ENCODE results near the gene TMA7B. TPM values are rescaled to one million over a fixed set of nuclear protein-coding genes. Genes with fewer than 3 reads are reported as not detected.

The TMA7B gene
- not detected in 2 replicates for total RNA-seq (2014; rRNA removed; shearing (Covaris generic))
- polyA plus RNA-seq (2015; cell fraction: cytosol; rRNA removed): not detected in 2 replicates
- 0.10 and 0.60 TPM in 2 replicates for polyA plus RNA-seq (2015; cell fraction: nucleus; rRNA removed)

DNA sequence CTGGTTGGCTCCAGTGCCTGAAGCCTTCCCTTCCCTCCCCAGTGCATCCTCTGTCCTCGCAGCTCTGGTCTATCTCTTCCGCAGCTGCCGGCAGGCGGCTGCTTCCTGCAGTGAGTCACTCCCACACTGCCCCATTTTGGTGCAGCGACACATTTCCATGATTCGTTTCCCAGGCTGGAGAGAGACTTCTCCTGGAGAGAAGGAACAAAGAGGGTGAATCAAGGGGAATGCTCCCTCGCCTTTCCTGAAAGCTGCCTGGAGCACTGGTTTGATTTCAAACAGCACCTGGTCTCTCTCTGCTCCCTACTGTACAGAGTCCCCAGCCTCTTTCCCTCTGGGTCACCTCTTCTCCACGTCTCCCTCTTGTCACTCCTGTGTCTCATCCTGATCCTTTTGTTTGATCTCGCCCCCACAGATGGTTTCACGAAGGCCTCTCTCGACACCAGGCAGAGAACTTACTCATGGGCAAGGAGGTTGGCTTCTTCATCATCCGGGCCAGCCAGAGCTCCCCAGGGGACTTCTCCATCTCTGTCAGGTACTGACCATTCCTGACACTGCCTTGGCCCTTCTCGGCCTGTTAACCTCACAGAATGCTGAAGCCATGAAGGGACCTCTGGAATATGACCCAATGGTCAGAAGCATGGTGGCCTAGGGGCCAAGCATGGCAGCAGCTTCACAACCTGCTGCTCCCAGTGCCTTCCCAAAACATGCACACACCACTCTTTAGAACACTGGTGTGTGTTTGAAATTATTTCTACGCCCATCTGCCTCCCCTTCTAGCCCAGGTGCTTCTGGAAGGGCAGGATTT is at the start of gene TMA7B:
Gene TMA7B (plus strand): TSS at position 758 of the 808 bp plus-strand sequence. CDS start 3,978 bp downstream, outside the sequence.
- DNase-seq (ENCODE audit: low read depth): peak; percentile 82

DNA sequence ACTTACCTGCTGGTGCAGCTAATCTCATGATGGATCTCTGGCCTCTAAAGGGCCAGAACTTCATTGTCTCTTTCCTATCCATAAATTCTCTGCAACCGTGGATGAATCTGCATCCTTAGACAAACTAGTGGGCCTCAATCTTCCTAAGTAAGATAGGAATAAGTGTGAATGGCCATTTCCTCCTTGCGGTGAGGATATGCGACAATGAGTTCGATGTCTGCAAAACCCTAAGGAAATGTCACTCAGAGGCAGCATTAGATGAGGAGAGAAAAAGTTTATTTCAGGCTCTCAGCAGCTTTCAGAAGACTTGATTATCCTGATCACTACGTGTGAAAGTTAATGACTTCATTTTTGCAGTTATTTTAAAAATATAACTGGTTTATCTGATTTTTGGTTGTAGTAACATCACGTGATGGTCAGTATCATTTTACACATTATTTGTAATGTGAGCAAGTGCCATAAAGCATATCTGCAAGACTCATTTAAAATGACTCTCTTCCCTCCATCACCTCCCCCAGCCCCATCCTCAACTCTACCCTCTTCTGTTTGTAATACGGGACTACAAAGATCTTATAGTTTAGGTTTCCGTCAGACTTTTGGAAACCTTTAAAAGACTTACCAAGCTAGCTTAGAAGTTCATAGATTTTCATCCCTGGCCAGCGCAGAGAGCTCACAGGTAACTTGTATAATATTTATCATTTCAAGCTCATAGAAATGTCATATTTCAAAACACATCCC is 49.2 kb upstream of the TMA7B start:
- no peak for DNase-seq (ENCODE audit: low read depth)

DNA sequence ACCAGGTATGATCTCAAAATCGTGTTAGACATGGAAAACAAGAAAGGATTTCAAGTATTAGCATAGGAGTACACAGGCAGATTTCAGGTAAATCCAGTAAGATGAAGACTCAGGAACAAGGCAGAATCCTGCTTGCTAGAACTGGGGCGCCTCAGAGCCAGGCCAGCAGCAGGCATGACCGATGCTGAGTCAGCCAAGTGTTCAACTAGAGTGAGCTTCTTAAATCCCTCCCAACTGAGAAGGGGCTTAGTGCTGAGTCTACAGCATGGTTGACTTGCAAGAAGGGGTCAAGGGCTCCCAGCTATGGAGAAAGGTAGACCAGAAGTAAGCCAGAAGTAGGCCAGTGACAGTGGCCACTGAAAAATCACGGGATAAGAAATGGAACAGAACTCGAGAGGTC is 46.9 kb upstream of the TMA7B start:
- no peak for DNase-seq (ENCODE audit: low read depth)

DNA sequence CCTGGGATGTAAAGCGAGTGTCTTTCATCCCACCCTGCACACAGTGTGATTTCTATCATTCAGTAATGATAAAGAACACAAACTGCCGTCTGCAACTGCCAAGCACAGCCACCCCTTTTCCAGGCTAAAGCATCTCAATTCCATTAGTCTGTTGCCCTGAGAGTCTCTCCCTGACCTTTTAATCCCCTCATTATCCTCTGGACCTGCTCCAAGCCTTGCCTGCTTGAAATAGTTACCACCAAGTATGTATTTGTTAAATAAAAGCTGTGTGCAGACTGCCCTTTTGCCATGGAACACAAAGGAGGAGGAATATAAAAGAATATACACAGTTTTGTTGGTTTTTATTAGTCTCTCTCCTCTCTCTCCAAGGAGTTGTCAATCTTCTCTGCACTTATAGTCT is 46.3 kb upstream of the TMA7B start:
- no peak for DNase-seq (ENCODE audit: low read depth)

DNA sequence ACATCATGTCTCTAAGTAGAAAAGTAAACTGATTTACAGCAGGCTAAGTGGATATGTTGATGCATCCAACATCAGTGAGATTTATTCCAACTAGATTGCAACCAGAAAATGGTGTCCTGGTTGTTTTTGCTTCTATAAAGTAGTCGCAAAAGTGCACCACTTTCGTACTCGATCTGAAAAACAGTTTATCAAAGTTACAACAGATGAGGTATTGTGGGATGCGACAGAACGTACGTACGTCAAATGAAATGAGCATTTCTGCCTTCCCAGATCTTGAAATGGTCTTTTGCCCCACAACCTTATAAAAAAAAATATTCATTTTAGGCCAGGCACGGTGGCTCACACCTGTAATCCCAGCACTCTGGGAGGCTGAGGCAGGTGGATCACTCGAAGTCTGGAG is 45.6 kb upstream of the TMA7B start:
- DNase-seq (ENCODE audit: low read depth): no peak

DNA sequence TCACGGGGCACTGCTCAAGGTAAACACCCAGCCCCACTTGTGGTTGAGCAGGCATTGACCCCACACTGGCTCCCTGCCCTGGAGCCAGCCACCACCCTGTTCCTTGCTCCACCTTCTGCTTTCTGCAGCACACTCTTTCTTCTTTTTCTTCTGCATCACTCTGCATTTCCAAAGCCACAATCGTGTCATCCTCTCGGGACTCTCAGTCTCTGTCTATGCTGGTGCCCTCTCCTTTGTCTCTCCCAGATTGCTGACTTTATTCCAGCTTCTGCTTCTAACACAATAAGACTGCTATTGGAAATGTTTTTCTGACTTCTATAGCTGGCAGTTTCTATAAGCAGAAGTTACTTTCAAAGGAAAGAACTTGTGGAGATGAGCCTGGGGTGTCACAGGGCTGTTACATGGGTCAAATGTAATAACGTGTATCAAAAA is 44.9 kb upstream of the TMA7B start:
- no peak for DNase-seq (ENCODE audit: low read depth)

DNA sequence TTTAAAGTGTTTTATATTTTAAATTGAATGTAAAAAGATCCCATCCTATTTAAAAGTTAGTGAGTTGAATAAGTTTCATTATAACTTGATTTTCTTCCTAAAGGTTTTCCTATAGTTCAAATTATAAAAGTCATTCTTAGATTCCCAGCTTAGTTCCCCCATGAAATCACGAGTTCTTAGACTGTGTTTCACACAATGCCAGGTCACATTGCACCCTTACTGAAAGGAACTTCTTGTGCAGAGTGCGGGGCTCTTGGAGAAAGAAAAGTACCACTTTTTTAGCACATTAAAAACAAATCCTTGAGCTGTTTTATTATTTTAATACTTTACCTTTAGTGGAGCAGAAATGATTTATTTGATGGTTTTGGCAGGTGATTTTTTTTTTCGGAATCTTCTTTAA is 43.7 kb upstream of the TMA7B start:
- no peak for DNase-seq (ENCODE audit: low read depth)

DNA sequence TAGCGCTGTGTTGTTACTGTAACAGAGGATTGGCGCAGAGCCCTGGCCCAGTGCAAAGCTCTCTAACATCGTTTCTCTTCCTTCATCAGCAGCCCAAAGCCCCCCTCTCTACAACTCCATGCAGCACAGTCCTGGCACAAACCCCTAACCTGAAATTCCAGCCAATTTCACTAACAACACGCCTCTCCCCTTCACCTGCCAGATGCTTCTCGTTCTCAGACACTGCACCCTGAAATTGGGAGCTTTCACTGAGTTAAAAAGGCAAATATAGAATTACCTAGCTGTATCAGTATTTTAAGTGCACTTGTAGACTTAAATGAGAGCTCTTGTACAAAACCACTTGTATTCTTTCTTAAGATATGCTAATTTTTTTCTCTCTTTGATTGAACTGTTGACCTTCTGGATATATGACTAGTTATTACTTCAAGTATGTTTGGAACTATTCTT is 43.0 kb upstream of the TMA7B start:
- no peak for DNase-seq (ENCODE audit: low read depth)

DNA sequence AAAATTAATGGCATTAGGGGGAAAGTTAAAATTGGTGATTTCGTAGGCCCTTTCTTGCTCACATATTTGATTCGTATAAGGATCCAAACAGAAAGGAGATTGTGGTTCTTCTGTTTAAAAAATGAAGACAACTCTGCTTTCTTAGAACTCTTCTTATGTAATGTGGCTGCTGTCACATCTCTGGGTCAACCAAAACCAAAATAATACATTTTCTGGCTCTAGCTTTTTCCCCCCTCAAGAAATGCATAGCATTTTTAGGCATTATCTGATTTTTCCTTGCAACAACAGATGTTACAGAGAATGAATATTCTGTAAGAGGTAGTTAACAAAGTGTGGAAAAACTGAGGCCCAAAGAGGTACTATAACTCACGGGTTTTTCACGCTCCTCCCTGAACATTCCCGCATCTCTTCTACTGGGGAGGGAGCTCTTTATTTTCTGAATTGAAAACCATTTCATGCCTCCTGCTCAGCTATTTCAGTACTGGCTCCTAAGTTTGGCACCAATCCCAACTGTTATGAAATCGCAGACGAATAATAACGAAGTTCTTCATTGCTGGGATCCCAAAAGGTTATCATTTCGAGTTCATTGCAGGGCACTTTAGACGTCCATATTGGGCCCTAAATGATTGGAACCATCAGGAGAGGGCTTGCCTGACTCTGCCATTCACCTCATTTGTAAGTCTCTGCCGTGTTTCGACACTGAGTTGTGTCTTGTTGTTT is 42.3 kb upstream of the TMA7B start:
- no peak for DNase-seq (ENCODE audit: low read depth)

DNA sequence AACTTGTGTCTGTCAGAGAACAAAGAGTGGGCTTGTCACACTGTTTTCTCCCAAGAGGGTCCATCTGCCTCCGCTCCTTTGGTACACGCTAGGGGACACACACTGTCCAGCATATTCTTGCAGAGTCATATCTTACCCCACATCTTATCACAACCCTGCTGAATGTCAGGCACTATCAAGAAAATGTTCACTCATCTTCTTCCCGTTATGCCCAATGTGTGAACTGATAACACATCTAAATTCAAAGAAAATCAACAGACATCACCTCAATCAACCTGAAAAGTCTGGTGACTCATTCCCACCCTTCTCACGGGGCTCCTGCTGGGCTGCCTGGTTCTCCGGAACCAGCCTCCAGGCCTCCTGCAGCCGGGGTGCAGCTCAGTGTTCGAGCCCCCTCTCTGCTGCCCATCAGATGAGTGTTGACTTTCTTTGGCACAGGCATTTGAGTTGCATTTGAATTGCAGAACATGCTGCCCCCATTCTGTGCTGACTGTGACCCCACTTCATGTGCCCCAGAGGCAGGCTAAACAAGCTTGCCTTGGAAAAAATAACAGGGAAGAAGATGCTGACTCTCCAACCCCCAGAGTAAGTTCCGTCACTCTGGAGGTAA is 40.0 kb upstream of the TMA7B start:
- DNase-seq (ENCODE audit: low read depth): no peak

DNA sequence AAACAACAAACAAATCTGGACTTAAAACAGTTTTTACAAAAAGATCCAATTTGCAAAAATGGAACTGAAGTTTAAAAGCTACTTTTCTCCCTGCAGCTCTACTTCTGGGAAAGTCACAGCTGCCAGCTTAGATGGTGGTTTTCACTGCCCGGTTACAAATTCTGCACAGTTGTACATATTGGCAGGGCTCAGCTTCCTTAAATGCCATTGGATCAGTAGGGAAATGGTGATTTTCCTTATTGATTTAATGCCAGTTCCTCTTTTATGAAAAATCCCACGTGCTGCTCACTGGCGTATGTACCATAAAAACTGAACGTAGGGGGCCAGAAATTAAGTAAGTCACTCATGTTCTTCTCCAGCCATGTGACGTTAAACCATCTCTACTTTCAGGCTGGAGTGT is 36.5 kb upstream of the TMA7B start:
- DNase-seq (ENCODE audit: low read depth): no peak

DNA sequence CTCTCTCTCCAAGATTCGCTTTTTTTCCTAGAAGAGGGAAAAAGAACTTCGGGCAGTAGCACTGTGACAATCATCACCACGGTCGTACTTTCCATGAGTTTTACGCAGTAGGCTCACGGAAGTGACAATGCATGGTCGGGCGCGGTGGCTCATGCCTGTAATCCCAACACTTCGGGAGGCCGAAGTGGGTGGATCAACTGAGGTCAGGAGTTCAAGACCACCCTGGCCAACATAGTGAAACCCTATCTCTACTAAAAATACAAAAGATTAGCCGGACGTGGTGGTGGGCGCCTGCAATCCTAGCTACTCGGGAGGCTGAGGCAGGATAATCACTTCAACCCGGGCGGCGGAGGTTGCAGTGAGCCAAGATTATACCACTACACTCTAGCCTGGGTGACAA is 35.9 kb upstream of the TMA7B start:
- DNase-seq (ENCODE audit: low read depth): no peak

DNA sequence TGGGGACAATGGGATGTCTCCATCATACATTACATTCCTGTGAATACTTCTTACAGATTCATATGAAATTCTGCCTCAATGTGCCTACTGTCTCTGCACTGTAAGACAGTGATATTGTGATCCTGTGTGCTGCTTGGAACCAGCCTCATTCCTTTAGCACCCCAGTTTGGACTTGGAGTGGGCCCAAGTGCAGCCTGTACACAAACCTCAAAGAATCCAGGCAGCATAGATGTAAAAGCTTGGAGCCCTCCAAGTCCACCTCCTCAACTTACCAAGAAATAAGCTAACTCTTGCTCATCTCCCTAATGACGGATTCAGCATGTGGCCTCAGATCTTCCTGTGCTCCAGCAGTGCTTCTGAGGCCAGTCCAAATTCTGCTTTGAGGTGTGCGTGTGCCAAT is 34.9 kb upstream of the TMA7B start:
- DNase-seq (ENCODE audit: low read depth): no peak

DNA sequence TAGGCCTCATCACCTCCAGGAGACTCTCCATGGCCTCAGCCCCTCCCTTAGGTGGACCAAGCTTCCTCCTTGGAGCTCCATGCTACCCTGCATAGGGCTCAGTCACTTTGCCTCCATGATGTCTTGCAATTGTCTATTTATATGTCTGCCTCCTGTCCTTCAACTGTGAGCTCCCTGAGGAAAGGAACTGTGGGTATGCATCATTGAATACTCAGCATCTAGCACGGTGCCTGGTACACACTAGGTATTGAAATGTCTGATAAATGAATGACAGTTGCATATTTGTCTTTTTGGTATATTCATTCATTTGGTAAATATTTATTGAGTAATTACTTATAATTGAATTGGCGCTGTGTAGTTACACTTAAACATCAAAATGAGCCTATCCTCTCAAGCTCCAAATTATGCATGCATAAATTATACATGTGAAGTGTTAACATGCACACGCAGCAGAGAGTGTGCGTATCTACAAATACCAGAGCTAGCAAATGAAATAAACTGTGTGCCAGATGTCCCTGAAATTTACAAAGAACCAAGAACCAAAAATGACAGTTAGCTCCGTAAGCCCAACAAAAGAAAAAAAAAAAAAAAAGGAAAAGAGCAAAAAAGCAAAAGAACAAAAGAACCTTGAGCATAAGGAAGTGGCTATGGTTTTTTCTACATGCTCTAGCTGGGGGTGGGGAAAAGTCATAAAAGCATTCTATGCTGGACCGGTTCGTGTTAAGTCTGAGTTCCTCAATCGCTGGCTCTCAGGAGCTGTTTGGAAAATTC is 34.1 kb upstream of the TMA7B start:
- DNase-seq (ENCODE audit: low read depth): no peak

DNA sequence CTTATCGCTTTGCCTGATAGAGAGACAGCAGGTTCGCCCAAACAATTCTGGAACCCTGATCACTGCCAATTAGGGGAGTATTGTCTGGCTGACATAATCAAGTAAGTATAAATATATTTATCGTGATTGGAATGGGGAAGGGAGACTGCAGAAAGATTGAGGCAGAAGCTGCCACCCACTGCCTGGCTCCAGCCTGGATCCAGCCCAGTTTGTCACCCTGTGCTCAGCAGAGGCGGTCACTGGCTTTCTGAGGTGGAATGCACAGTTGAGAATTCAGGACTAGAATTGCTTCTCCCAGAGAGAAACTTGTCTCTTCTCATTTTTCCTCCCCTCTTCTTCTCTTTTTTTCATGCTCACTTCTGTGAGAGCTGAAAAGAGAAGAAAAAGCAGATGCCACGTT is 33.4 kb upstream of the TMA7B start:
- DNase-seq (ENCODE audit: low read depth): no peak

DNA sequence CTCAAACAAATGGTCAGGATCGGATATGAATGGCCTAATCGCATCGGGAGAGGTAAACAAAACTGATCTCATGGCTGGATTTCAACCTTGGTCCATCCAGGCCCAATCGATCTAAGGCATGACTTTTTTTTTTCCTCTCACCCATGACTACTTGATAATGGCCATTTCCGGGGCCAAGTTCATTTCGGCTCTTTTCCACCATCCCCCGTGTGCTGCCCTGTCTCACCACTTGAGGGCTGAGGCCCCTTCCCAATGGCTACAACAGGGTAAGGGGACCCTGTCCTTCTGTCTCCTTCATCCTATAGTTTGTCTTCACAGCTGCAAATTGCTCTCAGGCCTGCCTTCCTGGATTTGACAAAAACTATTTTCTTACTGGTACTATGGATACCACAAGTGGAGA is 32.7 kb upstream of the TMA7B start:
- no peak for DNase-seq (ENCODE audit: low read depth)

DNA sequence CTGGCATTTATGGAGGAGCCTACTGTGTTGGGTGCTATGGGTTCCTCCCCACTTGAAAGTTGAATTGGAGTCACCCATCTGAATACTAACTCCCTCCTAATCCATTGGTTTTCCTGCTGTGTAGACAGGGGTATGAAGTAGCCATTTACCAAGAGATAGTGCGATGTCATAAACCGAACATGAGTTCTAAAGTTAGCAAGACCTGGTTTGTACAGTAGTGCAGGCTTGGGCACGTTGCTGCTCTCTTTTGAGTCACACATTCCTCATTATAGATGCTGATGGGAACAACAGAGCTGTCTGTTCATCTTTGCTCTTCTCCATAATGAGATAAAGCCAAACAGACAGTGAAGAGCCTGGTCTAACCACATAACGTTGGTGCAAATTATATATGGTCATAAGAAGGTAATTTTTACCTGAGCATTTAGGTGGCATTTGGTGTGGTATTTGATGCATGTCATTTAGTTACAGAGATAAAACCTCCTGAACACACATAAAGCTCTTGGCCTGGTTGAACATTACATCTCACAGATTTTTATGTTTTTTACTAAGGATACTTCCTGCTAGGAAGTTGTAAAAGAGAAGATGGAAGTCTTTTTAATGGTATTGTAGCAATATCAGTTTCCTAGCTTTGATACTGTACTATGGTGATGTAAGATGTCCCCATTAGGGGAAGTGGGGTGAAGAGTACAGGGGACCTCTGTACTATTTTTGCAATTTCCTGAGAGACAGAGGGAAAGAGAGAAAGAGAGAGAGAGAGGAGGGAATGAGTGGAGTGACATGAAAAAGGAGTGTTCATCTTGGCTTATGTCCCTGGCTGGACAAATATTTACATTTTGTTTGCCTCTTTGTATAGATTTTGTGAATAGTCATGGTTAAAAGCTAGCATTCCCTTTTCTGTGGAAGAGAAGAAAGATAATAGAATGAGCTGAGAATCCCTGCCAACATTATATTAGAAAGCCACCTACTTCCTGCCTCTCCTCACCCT is 31.4 kb upstream of the TMA7B start:
- no peak for DNase-seq (ENCODE audit: low read depth)

DNA sequence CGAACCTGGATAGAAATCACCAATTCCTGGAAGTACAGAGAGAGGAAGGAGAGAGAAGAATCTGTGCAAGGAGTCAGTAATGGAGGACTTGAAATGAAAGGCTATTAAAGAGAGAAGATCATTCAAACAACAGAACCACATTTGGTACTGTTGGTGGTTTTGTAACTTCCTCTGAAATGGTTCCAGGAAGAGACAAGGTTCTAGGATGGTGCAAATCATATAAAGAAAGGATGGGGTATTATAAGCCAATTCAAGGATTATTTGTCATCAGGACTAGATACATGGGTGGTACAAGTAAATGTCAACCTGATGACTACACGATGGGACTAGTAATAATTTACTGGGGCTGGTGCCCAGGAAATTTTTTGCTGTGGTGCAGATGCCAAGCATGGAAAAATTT is 28.9 kb upstream of the TMA7B start:
- DNase-seq (ENCODE audit: low read depth): no peak

DNA sequence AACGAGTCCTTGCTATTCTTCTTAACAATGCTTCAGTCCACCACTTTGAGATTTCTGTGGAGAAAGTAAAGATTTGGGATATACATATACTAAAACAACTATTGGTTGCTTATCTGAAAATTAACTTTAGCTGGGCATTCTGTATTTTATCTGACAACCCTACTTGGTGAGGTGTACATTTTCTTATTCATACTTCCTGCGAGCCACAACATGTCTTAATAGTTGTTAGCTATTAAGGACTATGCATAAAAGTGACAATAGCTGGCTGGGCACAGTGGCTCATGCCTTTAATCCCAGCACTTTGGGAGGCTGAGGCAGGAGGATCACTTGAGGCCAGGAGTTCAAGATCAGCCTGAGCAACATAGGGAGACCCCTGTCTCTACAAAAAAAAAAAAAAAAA is 28.0 kb upstream of the TMA7B start:
- no peak for DNase-seq (ENCODE audit: low read depth)
